IPS-15b (cell line): ENCODE measurements around the gene PTP4A2.
"Not testable (repeated sequence)": the region's sequence is repeated elsewhere in the genome, so short reads cannot be mapped to it uniquely, and the experiment has no call there.

Experiments used
- H3K27me3 ChIP-seq: one replicate; pipeline ENCODE4 v1.6.1; 2013; ENCODE audit warnings: low read length; ENCODE audit not compliant: control insufficient read depth, insufficient read depth
- H3K36me3 ChIP-seq: one replicate; pipeline ENCODE4 v1.6.1; 2013; ENCODE audit warnings: low read length; ENCODE audit not compliant: control insufficient read depth, insufficient read depth
- H3K4me1 ChIP-seq: one replicate; pipeline ENCODE4 v1.6.1; 2013; ENCODE audit warnings: mild to moderate bottlenecking, low read length; ENCODE audit not compliant: control insufficient read depth, insufficient read depth
- H3K4me3 ChIP-seq: one replicate; pipeline ENCODE4 v1.5.1; 2013; ENCODE audit warnings: low read depth, low read length
- H3K9ac ChIP-seq: one replicate; pipeline ENCODE4 v1.6.1; 2013; ENCODE audit warnings: low read depth, mild to moderate bottlenecking, low read length
- H3K9me3 ChIP-seq: one replicate; pipeline ENCODE4 v1.6.1; 2013; ENCODE audit warnings: mild to moderate bottlenecking, low read length; ENCODE audit not compliant: control insufficient read depth, insufficient read depth

PTP4A2 gene

DNA sequence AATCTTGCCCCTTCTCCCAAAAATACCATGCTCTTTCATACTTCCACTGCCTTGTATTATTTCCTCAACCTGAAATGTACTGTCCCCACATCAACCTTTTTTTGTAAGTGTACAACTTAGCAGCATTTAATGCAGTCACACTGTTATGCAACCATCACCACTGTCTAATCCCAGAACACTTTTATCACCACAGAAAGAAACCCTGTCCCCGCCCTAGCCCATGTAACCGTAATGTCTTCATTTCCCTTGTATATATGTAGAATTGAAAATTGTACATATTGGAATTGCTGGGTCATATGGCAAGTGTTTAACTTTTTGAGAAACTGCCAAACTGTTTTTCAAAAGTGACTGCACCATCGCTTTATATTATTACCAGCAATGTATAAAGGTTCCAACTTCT lies 37.4 kb downstream of the PTP4A2 start:
- H3K27me3 ChIP-seq, result no peaks in the 10 kb centered on the region
- no peaks in the 10 kb centered on the region for H3K4me1 ChIP-seq
- H3K4me3 ChIP-seq, result no peak overlapping the region
- H3K9me3 ChIP-seq, result no peaks in the 10 kb centered on the region
- no peak overlapping the region for H3K9ac ChIP-seq
- no peaks in the 10 kb centered on the region for H3K36me3 ChIP-seq

DNA sequence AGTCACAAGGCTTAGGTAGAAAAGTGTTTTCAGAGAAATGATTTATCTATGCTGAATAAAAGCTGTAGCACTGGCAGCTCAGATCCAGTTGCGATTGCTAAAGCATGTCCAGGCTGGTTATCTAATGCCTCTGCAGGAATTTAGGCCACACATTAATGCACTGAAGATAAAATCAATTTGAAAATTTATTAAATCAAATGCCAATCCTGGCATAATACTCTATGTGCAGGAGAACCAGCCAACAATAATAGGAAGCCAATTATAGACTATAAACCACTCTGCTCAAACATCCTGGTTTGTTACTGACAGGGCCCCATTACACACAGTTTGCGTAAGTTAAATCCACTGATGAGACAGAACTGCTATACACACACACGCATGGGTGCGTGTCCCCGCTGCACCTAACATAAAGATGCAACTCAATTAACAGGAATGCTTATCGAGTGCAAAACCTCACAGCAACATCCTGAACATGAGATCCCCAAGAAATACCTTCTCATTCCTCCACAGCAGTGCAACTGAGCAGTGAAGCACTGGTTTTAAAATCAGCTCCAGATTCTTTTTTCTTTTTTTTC lies 40.6 kb downstream of the PTP4A2 start:
- H3K9ac ChIP-seq, result no peak overlapping the region
- H3K4me3 ChIP-seq, result no peak overlapping the region
- H3K36me3 ChIP-seq, result no peaks in the 10 kb centered on the region
- H3K9me3 ChIP-seq, result no peaks in the 10 kb centered on the region
- no peaks in the 10 kb centered on the region for H3K4me1 ChIP-seq
- no peaks in the 10 kb centered on the region for H3K27me3 ChIP-seq

DNA sequence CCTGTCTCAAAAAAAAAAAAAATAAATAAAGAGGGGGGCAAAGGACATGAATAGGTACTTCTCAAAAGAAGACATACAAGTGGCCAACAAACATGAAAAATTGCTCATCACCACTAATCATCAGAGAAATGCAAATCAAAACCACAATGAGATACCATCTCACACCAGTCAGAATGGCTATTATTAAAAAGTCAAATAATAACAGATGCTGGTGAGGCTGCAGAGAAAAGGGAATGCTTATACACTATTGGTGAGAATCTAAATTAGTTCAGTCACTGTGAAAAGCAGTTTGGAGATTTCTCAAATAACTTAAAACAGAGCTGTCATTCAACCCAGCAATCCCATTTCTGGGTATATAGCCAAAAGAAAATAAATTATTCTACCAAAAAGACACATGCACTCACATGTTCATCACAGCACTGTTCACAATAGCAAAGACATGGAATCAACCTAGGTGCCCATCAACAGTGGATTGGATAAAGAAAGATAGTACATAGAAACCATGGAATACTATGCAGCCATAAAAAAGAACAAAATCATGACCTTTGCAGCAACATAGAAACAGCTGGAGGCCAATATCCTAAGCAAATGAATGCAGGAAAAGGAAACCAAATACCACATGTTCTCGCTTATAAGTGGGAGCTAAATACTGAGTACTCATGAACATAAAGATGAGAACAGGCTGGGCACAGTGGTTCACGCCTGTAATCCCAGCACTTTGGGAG lies 42.5 kb downstream of the PTP4A2 start:
- H3K4me1 ChIP-seq, H3K27me3 ChIP-seq, H3K36me3 ChIP-seq, H3K9me3 ChIP-seq, H3K9ac ChIP-seq, H3K4me3 ChIP-seq: not testable (repeated sequence)

DNA sequence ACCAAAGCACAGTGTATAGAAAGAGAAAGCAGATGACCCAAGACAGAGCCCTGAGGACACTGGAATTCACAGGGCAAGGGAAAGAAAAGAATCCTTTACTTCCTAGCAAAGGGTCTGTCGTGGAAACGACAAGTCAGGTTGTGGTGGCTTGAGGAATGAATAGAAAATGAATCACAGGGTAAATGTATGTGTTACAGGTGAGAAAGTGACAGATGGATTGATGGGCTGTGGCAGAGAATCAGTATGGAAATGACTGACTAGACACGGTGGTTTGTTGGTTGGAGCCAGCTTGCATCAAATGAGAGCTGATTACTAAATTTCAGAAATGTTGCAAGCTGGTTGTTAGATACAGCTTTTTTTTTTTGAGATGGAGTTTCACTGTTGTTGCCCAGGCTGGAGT lies 46.9 kb downstream of the PTP4A2 start:
- Histone ChIP-seq H3K9ac (no peak overlapping the region), H3K27me3 (no peaks in the 10 kb centered on the region), H3K9me3 (no peaks in the 10 kb centered on the region), H3K36me3 (no peaks in the 10 kb centered on the region), H3K4me1 (no peaks in the 10 kb centered on the region), H3K4me3 (no peak overlapping the region)

DNA sequence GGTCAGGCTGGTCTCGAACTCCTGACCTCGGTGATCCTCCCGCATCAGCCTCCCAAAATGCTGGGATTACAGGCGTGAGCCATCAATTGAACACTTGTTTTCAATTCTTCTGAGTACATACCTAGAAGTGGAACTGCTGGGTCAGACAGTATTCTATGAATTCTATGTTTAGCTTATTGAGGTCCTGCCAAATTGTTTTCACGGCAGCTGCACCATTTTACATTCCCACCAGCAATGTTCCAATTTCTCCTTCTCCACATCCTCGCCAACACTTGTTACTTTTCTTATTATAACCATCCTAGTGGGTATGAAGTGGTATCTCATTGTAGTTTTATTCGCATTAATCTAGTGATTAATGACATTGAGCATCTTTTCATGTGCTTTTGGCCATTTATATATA lies 49.9 kb downstream of the PTP4A2 start:
- no peaks in the 10 kb centered on the region for H3K4me1 ChIP-seq
- no peaks in the 10 kb centered on the region for H3K9me3 ChIP-seq
- H3K4me3 ChIP-seq, result no peak overlapping the region
- no peaks in the 10 kb centered on the region for H3K27me3 ChIP-seq
- H3K9ac ChIP-seq, result no peak overlapping the region
- H3K36me3 ChIP-seq, result no peaks in the 10 kb centered on the region

DNA sequence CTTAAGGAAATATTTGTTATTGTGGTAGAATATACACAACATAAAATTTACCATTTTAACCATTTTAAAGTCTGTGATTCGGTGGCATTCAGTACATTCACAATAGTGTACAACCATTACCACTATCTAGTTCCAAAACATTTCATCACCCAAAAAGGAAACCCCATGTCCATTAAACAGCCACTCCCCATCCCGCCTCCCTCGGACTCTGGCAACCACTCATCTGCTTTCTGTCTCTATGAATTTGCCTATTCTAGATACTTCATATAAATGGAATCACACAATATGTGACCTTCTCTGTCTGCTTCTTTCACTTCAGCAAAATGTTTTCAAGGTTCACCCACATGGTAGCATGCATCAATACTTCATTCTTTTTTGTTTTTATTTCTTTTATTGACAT lies 51.3 kb downstream of the PTP4A2 start:
- Histone ChIP-seq H3K9me3 (no peaks in the 10 kb centered on the region), H3K4me3 (no peak overlapping the region), H3K27me3 (no peaks in the 10 kb centered on the region), H3K9ac (no peak overlapping the region), H3K4me1 (no peaks in the 10 kb centered on the region), H3K36me3 (no peaks in the 10 kb centered on the region)

DNA sequence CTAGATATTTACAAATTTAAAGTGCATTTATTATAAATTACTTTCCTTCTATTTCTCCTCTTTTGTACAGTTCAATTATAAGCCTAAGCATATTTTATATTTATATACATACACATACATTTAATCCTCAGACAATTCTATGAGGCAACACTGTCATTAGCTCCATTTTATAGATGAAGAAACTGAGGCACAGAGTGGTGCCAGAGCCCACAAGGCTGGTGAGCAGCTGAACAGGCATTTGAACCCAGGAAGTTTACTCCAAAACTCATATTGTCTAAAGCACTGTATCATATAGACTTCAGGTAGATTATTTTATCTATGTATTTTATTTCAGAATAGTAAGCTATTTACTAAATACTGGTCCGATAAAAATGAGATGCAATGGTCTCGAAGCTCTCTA lies 52.3 kb downstream of the PTP4A2 start:
- Histone ChIP-seq H3K9ac (no peak overlapping the region), H3K27me3 (no peaks in the 10 kb centered on the region), H3K4me3 (no peak overlapping the region), H3K4me1 (no peaks in the 10 kb centered on the region), H3K9me3 (no peaks in the 10 kb centered on the region), H3K36me3 (no peaks in the 10 kb centered on the region)

DNA sequence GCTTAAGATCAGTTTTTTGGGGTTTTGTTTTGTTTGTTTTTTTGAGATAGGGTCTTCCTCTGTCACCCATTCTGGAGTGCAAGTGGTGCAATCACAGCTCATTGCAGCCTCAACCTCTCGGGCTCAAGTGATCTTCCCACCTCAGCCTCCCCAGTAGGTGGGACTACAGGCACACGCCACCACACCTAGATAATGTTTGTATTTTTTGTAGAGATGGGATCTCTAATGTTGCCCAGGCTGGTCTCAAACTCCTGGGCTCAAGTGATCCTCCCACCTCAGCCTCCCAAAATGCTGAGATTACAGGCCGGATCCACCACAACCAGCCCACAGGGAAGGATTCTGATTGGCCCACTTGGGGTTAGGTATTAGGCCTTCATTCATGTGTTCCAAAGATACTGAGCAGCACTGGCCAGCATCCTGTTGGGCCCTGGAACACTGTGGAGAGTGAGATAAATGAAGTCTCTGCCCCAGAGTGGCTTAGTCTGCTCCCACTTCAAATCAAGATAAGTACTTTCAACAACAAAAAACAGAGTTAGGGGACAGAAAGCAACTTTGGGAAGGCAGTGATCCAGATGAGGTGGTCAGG lies 54.7 kb downstream of the PTP4A2 start:
- no peak overlapping the region for H3K9ac ChIP-seq
- H3K27me3 ChIP-seq, result no peaks in the 10 kb centered on the region
- H3K9me3 ChIP-seq, result no peaks in the 10 kb centered on the region
- no peaks in the 10 kb centered on the region for H3K4me1 ChIP-seq
- no peaks in the 10 kb centered on the region for H3K36me3 ChIP-seq
- no peak overlapping the region for H3K4me3 ChIP-seq

DNA sequence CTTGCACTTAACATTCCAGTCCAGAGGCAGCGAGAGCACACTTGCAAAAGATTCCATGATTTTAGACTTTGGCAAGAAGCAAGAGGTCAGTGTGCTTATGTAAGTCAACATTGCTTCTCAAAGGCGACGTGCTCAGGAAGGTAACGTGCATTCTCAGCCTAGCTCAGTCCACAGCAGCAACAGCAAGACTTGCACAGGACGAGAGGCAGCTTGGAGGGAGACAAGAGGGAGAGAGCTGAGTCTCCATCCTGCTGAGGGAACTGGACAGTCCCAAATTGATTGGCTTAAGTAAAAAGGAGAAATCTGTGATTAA lies 56.5 kb downstream of the PTP4A2 start:
- no peak overlapping the region for H3K4me3 ChIP-seq
- H3K9me3 ChIP-seq, result no peaks in the 10 kb centered on the region
- H3K4me1 ChIP-seq, result no peaks in the 10 kb centered on the region
- H3K36me3 ChIP-seq, result no peaks in the 10 kb centered on the region
- H3K27me3 ChIP-seq, result no peaks in the 10 kb centered on the region
- no peak overlapping the region for H3K9ac ChIP-seq

DNA sequence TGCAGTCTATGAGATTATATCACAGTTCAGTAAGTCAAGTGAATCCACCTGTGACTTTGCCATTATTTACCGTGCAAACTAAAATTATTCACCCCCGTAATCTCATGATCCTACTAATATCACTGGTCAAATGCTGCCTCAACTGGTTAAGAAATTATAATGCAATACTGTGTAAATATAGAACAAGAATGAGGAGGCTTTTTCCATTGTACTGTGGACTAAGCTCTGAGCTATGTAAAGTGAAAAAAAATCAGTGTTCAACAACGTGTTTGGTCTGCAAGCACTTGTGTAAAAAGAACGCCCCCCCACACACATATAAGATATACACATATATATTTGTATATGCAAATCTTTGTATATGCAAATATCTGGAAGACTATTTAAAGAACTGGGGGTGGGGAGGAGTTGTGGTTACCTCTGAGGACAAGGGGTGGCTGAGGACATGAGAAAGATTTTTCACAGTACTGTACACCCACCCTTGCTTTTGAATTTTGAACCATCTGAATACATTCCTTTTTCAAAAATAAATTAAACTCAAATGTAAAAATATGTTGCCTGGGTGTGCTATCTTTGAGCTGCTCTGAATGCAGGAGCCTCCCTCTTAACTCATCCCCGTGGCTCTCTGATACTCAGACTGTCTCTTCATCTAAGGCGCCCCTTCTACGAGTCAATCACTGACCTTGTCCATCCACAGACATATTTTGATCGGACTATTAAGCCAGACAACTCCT lies 57.0 kb downstream of the PTP4A2 start:
- Histone ChIP-seq H3K27me3 (no peaks in the 10 kb centered on the region), H3K4me1 (no peaks in the 10 kb centered on the region), H3K36me3 (no peaks in the 10 kb centered on the region), H3K9me3 (no peaks in the 10 kb centered on the region), H3K9ac (no peak overlapping the region), H3K4me3 (no peak overlapping the region)

DNA sequence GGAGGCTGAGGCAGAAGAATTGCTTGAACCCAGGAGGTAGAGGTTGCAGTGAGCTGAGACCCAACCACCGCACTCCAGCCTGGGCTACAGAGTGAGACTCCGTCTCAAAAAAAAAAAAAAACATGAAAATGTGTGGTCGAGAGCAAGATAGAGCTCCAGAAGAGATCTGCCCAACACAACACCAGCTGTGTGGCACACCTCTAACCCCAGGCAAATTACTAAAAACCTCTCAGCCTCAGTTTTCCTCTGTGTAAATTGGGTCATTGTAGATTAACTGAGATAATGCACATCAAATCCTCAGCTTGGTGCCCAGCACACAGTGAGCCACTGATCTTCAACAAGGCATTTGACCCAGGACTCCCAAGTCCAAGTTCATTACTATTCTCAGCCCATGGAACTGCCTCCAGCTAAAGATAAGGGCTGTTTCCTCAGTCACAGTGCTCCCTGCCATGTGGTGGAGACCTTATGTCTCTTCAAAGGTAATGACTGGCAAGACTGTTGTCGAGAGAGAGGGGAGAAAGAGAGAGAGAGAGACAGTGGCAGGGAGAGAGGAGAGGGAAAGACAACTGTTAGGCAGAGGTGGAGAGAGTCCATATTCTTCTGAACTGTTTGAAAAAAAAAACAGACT lies 58.1 kb downstream of the PTP4A2 start:
- no peak overlapping the region for H3K4me3 ChIP-seq
- no peaks in the 10 kb centered on the region for H3K9me3 ChIP-seq
- H3K27me3 ChIP-seq, result no peaks in the 10 kb centered on the region
- H3K9ac ChIP-seq, result no peak overlapping the region
- no peaks in the 10 kb centered on the region for H3K36me3 ChIP-seq
- no peaks in the 10 kb centered on the region for H3K4me1 ChIP-seq
